Hepatocyte (in vitro differentiated cells): ENCODE measurements around the gene INF2.

Experiments used
- CTCF ChIP-seq: fragments of 200-600 bp; sonication (generic); IDR thresholded peaks from 2 replicates; pipeline ENCODE4 v1.5.1; 2016; ENCODE audit warnings: antibody characterized with exemption, mild to moderate bottlenecking; ENCODE audit not compliant: poor library complexity
- EZH2 ChIP-seq: fragments of 200-600 bp; sonication (generic); IDR thresholded peaks from 2 replicates; pipeline ENCODE4 v1.6.1; 2016; ENCODE audit warnings: antibody characterized with exemption, mild to moderate bottlenecking, borderline replicate concordance
- EZH2phosphoT487 ChIP-seq: fragments of 200-600 bp; sonication (generic); IDR thresholded peaks from one replicate; pipeline ENCODE4 v1.6.1; 2018; ENCODE audit warnings: antibody characterized with exemption, mild to moderate bottlenecking, low read depth, moderate library complexity; ENCODE audit not compliant: unreplicated experiment, severe bottlenecking

- TF ChIP-seq CTCF (no peak), EZH2 (no peak), EZH2phosphoT487 (no peak)
Measured at GRCh38 chr14:104690861-104691455, 1.5 kb downstream of the INF2 start.
